ENCODE data around the gene DOCK6. TPM values are rescaled to one million over a fixed set of nuclear protein-coding genes. Genes with fewer than 3 reads are reported as not detected.
"Not testable (repeated sequence)": the region's sequence is repeated elsewhere in the genome, so short reads cannot be mapped to it uniquely, and the experiment has no call there.

Gene DOCK6
- total RNA-seq, 1 experiment from 2014 or later: 88.8 TPM

DNA sequence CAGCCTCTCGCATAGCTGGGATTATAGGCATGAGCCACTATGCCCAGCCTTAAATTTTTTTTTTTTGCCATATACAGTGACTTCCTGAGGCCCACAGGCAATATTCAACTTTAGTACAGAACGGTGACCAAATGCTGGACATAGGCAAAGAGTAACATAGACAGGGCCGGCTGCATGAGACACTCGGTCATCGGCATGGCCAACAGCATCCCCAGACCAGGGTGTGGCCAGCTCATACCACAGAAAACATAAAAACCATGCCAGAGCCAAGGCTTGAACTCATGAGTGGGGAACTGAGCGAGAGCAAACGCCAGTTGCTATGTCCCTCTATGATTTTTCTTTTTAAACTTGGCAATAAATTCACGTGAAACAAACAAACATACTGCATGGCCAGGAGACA, 82.0 kb downstream of the DOCK6 start:
- Mint-ChIP-seq H3K9me3 (peaks cover 5% of the 10 kb centered on the region; the same call in 1 of the 2 replicates), H3K4me1 (peaks cover 9% of the 10 kb centered on the region), H3K4me3 (no peak overlapping the region), H3K36me3 (peaks cover 11% of the 10 kb centered on the region), H3K27me3 (ENCODE audit: low read depth) (no peaks in the 10 kb centered on the region), H3K27ac (peak overlapping the region; percentile 77)
- no peak for DNase-seq (ENCODE audit: low spot score)
- no peak for ATAC-seq
- ChIA-PET POLR2A (no interaction called here), CTCF (interaction anchor here (0.7 kb wide), 1 partner anchor 12 kb away, joined by 3 read pairs; no protein-coding TSS in a partner anchor)
- TF ChIP-seq FOXP1 (CRISPR knock-in tag; IDR thresholded peaks at IDR 0.05; ENCODE audit: borderline replicate concordance) (no peak), ATF1 (CRISPR knock-in tag; IDR thresholded peaks at IDR 0.05) (no peak), ELF4 (CRISPR knock-in tag; IDR thresholded peaks at IDR 0.05; ENCODE audit: low read depth) (no peak), NFE2L1 (CRISPR knock-in tag; IDR thresholded peaks at IDR 0.05) (no peak), ESRRA (CRISPR knock-in tag; IDR thresholded peaks at IDR 0.05; ENCODE audit: borderline replicate concordance) (no peak)
- TF ChIP-seq, protein P1, sequence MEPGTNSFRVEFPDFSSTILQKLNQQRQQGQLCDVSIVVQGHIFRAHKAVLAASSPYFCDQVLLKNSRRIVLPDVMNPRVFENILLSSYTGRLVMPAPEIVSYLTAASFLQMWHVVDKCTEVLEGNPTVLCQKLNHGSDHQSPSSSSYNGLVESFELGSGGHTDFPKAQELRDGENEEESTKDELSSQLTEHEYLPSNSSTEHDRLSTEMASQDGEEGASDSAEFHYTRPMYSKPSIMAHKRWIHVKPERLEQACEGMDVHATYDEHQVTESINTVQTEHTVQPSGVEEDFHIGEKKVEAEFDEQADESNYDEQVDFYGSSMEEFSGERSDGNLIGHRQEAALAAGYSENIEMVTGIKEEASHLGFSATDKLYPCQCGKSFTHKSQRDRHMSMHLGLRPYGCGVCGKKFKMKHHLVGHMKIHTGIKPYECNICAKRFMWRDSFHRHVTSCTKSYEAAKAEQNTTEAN (CRISPR knock-in tag; IDR thresholded peaks at IDR 0.05): no peak
- TF ChIP-seq, protein P2, sequence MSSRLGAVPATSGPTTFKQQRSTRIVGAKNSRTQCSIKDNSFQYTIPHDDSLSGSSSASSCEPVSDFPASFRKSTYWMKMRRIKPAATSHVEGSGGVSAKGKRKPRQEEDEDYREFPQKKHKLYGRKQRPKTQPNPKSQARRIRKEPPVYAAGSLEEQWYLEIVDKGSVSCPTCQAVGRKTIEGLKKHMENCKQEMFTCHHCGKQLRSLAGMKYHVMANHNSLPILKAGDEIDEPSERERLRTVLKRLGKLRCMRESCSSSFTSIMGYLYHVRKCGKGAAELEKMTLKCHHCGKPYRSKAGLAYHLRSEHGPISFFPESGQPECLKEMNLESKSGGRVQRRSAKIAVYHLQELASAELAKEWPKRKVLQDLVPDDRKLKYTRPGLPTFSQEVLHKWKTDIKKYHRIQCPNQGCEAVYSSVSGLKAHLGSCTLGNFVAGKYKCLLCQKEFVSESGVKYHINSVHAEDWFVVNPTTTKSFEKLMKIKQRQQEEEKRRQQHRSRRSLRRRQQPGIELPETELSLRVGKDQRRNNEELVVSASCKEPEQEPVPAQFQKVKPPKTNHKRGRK (CRISPR knock-in tag; IDR thresholded peaks at IDR 0.05; ENCODE audit: borderline replicate concordance): no peak

DNA sequence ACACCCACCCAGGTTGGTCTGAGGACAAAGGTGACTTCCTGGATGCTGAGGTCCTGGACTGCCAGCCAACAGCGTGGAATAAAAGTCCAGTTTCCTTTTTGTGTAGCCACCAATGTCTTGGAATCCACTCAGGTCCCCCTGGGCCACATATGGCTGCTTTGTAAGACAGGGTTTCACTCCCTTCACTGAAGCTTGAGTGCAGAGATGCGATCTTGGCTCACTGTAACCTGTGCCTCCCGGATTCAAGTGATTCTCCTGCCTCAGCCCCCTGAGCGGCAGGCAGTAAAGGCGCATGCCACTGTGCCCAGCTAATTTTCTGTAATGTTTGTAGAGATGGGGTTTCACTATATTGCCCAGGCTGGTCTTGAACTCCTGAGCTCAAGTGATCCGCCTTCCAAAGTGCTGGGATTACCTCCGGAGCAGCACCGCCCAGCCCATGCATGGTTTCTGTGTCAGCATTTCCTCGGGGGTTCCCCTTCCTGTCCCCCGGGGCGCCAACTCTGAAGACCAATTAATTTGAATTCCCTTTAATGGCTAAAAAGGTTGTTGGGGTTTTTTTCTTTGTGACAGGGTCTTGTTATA, 82.5 kb downstream of the DOCK6 start:
- Mint-ChIP-seq H3K4me1 (peaks cover 9% of the 10 kb centered on the region), H3K36me3 (peaks cover 11% of the 10 kb centered on the region), H3K9me3 (peaks cover 5% of the 10 kb centered on the region; the same call in 1 of the 2 replicates), H3K27me3 (ENCODE audit: low read depth) (no peaks in the 10 kb centered on the region), H3K4me3 (no peak overlapping the region), H3K27ac (peak overlapping the region; percentile 77; the same call in 1 of the 2 replicates)
- DNase-seq (ENCODE audit: low spot score): no peak
- ChIA-PET POLR2A (no interaction called here), CTCF (no interaction called here)
- ATAC-seq: no peak
- TF ChIP-seq MXD4 (CRISPR knock-in tag; IDR thresholded peaks at IDR 0.05; ENCODE audit: borderline replicate concordance): no peak

GRCh38 chr19:11179145-11179465, 83.2 kb downstream of the DOCK6 start:
- H3K9me3 Mint-ChIP-seq; DNase-seq (ENCODE audit: low spot score); ATAC-seq; H3K4me3 Mint-ChIP-seq; CTCF ChIA-PET; H3K4me1 Mint-ChIP-seq; H3K27me3 Mint-ChIP-seq (ENCODE audit: low read depth); H3K27ac Mint-ChIP-seq; POLR2A ChIA-PET: not testable (repeated sequence)
- H3K36me3 Mint-ChIP-seq: peaks cover 11% of the 10 kb centered on the region

DNA sequence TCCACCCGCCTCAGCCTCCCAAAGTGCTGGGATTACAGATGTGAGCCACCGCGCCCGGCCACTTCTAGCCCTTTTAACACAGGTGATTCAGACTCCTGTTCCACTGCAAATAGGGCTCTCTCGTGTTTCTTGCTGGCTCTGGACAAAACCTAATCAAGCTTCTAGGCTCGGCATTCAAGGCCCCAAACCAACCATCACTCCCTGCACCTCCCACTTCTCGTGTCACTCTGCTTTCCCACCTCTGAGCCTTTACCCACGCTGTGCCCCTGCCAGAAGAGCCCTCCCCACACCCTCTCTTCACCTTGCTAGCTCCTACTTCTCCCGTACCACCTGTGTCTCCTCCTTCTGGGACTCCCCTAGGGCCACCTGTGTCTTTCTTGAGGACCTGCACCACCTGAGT, 84.7 kb downstream of the DOCK6 start:
- H3K9me3 Mint-ChIP-seq: no peaks in the 10 kb centered on the region
- ATAC-seq: no peak
- DNase-seq (ENCODE audit: low spot score): no peak
- no peaks in the 10 kb centered on the region for H3K27me3 Mint-ChIP-seq (ENCODE audit: low read depth)
- CTCF ChIA-PET: no interaction called here
- POLR2A ChIA-PET: no interaction called here
- peaks cover 9% of the 10 kb centered on the region for H3K4me1 Mint-ChIP-seq
- no peak overlapping the region for H3K27ac Mint-ChIP-seq
- peaks cover 13% of the 10 kb centered on the region for H3K36me3 Mint-ChIP-seq
- TF ChIP-seq, protein P3, sequence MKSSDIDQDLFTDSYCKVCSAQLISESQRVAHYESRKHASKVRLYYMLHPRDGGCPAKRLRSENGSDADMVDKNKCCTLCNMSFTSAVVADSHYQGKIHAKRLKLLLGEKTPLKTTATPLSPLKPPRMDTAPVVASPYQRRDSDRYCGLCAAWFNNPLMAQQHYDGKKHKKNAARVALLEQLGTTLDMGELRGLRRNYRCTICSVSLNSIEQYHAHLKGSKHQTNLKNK (CRISPR knock-in tag; IDR thresholded peaks at IDR 0.05): no peak
- TF ChIP-seq ZNF423 (CRISPR knock-in tag; IDR thresholded peaks at IDR 0.05): no peak
- no peak for TF ChIP-seq FOXK1 (CRISPR knock-in tag; IDR thresholded peaks at IDR 0.05)
- TF ChIP-seq TEAD1 (CRISPR knock-in tag; IDR thresholded peaks at IDR 0.05): no peak
- no peak for TF ChIP-seq SOX15 (CRISPR knock-in tag; IDR thresholded peaks at IDR 0.05)
- no peak overlapping the region for H3K4me3 Mint-ChIP-seq

Measured in WTC11 (cell line).